ENCODE data around the gene LPCAT1. TPM values are rescaled to one million over a fixed set of nuclear protein-coding genes. Genes with fewer than 3 reads are reported as not detected.

The LPCAT1 gene
- total and polyA plus RNA-seq, 2 experiments from 2014 or later = 78.0 to 255 TPM

GRCh38 chr5:1506242-1507013 lies 17.3 kb downstream of the LPCAT1 start:
- Histone ChIP-seq H3K27ac (ENCODE audit: low read depth) (0 out of 2 replicates have a peak overlapping the region, but pooled peaks have one; percentile 66), H3K79me2 (replicated peaks; ENCODE audit: insufficient read depth) (peaks cover 98% of the 10 kb centered on the region), H3K27me3 (ENCODE audit: insufficient read depth) (no peaks in the 10 kb centered on the region), H3F3A (replicated peaks; ENCODE audit: low read depth) (peaks cover 2% of the 10 kb centered on the region; the same call in 1 of the 2 replicates), H3K4me2 (peak overlapping the region; percentile 20; the same call in 1 of the 2 replicates), H3K4me1 (ENCODE audit: insufficient read depth) (peaks cover 41% of the 10 kb centered on the region), H3K9me2 (ENCODE audit: insufficient read depth) (no peaks in the 10 kb centered on the region), H3K4me3 (no peak overlapping the region), H4K20me1 (replicated peaks; ENCODE audit: insufficient read depth) (peaks cover 47% of the 10 kb centered on the region), H2AFZ (no peak overlapping the region), H3K36me3 (ENCODE audit: insufficient read depth) (no peaks in the 10 kb centered on the region)
- H3K27ac Mint-ChIP-seq = peak overlapping the region; percentile 88
- DNase-seq (ENCODE audit: low spot score) = no peak
- H3K4me3 Mint-ChIP-seq = no peak overlapping the region
- H3K4me1 Mint-ChIP-seq = peaks cover 69% of the 10 kb centered on the region
- no peaks in the 10 kb centered on the region for H3K9me3 Mint-ChIP-seq
- no peak for ATAC-seq
- TF ChIP-seq REST (IDR thresholded peaks at IDR 0.05; ENCODE audit: unreplicated experiment) = no peak
- TF ChIP-seq JUNB (IDR thresholded peaks at IDR 0.05; ENCODE audit: unreplicated experiment) = no peak
- TF ChIP-seq POLR2AphosphoS5 (IDR thresholded peaks at IDR 0.05; ENCODE audit: low read depth) = no peak
- no peak for TF ChIP-seq CTCF (conservative IDR thresholded peaks at IDR 0.05; ENCODE audit: low read depth in 2 of 2)
- TF ChIP-seq ZNF331 (CRISPR knock-in tag; IDR thresholded peaks at IDR 0.05; ENCODE audit: low read depth) = no peak
- no peak for TF ChIP-seq ZNF462 (CRISPR knock-in tag; IDR thresholded peaks at IDR 0.05)
- no peak for TF ChIP-seq ETS1 (IDR thresholded peaks at IDR 0.05)
- TF ChIP-seq ZNF114 (CRISPR knock-in tag; IDR thresholded peaks at IDR 0.05) = no peak
- TF ChIP-seq NANOG (IDR thresholded peaks at IDR 0.05; ENCODE audit: borderline replicate concordance) = no peak
- TF ChIP-seq CREB1 (CRISPR knock-in tag; IDR thresholded peaks at IDR 0.05; ENCODE audit: low read depth) = no peak
- no peak for TF ChIP-seq EZH2 (IDR thresholded peaks at IDR 0.05; ENCODE audit: low read depth, unreplicated experiment)
- no peak for TF ChIP-seq STAT1 (IDR thresholded peaks at IDR 0.05; ENCODE audit: unreplicated experiment)
- no peak for TF ChIP-seq EZH2phosphoT487 (IDR thresholded peaks at IDR 0.05; ENCODE audit: unreplicated experiment)
- H3K27me3 Mint-ChIP-seq (ENCODE audit: insufficient read depth, low read depth, poor library complexity) = peaks cover 21% of the 10 kb centered on the region
- peaks cover 30% of the 10 kb centered on the region for H3K36me3 Mint-ChIP-seq (ENCODE audit: low read depth)

All from GM23338 (cell line).